GM19023 (cell line): Measurements from ENCODE around the gene PRTFDC1.
"Not testable (repeated sequence)": the region's sequence is repeated elsewhere in the genome, so short reads cannot be mapped to it uniquely, and the experiment has no call there.

ENCODE experiments used
- ATAC-seq: cut with Tn5 transposase; IDR thresholded peaks from one replicate; pipeline ENCODE4 v1.9.1; 2021; ENCODE audit warnings: mild to moderate bottlenecking, moderate library complexity; ENCODE audit not compliant: unreplicated experiment

Gene PRTFDC1

DNA sequence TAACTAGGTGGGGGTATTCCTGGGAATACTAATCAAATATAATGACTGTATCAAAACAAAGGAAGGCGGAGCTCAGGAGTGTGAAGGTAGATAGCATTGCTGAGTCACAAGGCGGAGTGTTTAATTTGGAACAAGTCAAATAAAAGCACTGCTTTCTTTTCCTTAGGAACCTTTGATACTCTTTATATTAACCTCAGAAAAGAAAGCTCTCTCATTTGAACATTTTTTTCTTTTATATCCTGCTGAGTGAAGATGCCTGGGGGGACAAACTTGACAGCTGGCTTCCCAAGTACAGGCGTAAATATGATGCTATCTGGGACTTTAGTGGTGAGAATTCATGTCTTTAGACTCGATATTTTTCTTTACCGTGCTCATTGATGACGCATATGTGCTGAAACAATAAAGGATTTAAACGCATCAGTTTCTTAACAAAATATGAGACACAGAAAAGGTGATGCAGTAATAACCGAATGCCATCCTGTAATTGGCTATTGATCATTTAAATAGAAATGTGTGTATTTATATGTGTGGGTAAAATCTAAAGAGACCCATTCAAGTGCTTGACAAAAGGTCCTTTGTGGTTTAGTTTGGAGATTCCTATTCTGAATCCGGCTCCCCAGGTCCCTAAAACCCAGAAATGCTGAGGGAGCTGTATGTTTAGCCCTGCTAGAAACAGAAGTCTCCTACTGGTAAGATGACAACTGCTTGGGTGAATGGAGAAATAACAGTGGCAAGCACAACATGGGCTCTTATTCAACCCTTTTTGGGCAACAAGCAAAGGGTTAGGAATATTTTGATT, 102.7 kb downstream of the PRTFDC1 start:
- ATAC-seq: no peak

DNA sequence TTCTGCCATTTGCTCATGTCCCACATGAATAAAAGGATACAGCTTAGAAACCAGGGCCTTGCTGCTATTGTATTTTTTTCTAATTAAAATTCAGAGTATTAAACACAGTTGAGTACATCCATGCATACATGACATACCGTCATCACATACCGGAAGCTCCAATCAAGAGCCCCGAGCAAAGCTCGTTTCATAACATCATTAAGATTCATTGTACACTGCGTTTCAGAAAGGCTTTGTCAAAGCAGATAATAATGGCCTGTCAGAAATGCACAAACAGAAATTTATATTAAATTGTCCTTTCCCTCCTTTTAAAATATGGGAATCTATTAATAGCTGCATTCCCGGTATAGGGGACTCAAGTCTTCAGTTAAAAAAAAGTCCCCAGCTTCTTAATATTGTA, 103.4 kb downstream of the PRTFDC1 start:
- no peak for ATAC-seq

DNA sequence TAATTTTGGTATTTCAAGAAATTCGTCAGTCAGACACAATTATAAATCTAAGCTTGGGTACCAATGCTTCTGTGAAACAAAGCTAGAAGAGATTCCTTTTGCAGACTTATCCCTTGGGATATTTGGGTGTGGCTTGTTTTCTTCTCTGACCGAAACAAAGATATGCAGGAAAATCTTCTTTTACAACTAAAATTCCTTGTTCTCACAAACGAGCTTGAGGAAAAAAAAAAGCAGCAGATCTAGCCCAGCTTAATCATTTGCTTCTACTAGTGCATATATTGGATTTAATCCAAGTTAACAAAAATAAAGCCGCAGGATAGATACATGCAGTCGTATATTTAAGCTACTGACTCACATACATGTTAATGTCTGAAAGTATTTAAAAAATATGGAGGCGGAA, 104.2 kb downstream of the PRTFDC1 start:
- no peak for ATAC-seq

DNA sequence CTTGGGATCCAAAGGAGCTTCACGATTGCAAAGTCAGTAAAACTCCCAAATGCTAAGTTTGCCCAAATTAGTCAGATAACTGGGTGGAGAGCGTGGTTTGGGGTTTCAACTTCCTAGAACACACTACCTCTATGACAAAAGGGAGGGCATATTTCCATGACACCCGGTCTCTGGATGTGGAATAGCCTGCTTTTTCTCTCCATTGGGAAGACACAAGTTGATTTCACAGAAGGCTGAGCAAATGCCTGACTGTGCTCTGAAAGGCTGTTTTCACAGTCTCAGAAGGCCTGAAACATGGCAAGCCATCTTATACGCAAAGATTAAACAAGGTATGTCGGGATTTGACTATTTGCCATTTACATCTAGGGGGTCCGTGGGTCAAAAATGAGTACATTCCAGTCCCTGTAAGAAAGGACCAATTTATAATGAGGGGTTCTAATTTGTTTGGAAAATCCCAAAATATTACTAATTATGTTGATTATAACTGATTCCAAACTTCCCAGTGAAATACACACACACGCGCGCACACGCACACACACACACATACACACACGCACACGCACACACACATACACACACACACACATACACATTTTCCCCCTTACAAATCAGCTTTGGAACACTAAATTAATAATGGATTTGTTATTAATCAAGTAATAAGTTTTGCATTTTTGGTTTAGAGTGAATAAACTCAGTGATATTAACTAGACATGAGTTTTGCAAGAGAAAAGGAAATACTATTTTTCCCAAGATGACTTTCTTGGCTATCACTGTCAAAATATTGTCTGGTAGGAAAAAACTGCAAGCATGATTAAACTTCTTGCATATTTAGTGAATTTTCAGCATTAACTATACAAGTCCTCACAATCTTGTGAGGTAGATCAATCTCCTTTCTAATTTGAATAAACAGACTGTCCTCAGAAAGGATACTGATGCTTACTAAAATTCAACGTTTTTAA, 105.0 kb downstream of the PRTFDC1 start:
- ATAC-seq: no peak

DNA sequence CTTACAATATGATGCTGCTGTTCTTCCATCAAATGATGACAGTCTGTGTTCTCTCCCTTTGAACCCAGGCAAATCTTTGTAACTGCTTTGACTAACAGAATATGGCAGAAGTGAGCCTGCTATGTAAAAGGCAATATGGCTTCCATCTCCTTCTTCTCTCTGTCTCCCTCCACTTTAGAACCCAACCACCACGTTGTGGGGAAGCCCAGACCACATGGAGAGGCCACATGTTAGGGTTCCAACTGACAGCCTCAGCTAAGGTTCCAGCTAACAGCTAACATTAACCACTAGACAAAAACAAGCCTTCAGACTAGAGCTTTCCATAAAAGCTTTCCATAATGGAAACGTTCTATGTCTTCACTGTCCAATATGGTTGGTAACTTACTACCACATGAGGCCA, 107.7 kb downstream of the PRTFDC1 start:
- ATAC-seq: no peak

DNA sequence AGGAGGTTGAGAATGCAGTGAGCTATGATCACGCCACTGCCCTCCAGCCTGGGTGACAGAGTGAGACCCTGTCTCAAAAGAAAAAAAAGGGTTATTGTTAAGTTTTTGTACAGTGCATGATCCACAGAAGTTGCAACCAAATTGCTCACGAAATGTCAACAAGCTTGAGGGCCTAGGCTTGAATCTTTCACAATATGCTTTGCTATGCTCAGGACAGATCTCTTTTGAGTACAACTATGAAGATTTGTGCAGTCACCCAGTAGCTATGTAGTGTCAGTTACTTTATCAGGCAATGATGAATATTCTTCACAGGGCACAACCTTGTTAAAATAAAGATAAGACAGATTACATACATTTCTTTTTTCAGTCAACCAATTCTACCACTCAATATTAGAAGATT, 109.2 kb downstream of the PRTFDC1 start:
- ATAC-seq: no peak

DNA sequence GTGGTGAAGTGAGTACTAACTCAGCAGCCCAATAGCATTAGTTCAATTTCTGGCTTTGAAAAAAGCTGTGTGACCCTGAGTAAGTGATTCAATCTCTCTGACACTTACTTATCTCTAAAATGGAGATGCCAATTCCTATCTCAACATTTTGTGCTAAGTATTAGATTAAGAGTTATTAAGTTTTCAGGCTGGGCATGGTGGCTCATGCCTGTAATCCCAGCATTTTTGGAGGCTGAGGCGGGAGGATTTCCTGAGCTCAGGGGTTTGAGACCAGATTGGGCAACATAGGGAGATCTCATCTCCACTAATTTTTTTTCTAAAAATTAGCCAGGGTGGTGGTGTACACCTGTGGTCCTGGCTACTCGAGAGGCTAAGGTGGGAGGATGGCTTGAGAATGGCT, 109.5 kb downstream of the PRTFDC1 start:
- ATAC-seq: no peak

DNA sequence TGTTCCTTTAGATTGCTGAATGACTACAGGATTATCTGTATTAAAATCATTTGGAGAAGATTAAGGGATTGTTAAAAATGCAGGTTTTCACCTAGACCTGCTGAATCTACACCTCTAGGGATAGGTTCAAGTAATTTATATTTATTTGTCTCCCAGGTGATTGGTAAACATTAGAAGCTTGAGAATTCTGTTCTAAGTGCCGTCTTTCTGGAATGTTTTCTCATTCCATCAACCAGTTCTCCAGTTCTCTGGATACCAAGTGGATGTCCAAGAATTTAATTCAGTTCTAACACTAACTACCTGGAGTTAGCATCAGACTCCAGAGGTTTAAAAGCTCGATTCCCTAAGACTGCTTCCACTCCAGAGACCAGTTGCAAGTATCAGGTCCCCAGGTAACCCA, 110.9 kb downstream of the PRTFDC1 start:
- ATAC-seq: no peak

DNA sequence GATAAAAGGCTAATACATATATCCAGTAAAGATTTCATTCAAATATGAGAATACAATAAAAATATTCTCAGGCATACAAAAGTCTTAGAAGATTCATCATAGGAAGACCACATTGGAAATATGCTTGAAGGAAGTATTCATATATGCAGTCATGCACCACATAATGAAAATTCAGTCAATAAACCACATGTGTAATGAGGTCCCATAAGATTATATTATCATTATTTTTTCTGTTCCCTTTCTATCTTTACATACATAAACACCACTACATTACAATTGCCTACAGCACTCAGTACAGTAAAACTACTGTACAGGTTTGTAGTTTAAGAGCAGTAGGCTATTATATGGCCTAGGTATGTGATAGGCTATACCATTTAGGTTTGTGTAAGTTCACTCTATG, 111.6 kb downstream of the PRTFDC1 start:
- ATAC-seq: no peak

DNA sequence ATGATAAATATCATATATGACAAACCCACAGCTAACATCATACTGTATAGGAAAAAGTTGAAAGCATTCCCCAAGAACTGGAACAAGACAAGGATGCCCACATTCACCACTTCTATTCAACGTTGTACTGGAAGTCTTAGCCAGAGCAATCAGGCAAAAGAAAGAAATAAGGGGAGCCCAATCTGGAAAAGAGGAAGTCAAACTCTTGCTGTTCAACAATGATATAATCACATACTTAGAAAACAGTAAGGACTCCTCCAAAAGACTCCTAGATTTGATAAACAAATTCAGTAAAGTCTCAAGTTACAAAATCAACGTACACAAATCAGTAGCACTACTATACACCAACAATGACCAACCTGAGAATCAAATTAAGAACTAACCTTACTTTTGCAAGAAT, 114.6 kb downstream of the PRTFDC1 start:
- ATAC-seq: not testable (repeated sequence)

DNA sequence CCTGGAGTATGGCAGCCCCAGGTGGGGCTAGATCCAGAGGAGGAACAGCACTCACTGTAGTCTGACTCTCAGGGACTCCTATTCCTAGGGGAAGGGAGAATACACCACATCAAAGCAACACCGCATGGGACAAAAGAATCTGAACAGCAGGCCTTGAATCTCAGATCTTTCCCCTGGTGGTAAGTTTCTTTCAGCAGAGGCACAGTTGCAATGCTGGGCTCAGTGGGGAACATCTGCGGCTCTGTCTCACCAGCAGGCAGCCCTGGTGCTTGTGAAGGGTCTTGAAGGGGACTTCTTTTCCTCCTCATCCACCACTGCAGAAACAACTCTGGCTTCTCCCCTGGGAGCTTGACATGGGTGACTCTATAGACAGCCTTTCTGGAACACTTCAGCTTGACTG, 117.5 kb downstream of the PRTFDC1 start:
- ATAC-seq: no peak

DNA sequence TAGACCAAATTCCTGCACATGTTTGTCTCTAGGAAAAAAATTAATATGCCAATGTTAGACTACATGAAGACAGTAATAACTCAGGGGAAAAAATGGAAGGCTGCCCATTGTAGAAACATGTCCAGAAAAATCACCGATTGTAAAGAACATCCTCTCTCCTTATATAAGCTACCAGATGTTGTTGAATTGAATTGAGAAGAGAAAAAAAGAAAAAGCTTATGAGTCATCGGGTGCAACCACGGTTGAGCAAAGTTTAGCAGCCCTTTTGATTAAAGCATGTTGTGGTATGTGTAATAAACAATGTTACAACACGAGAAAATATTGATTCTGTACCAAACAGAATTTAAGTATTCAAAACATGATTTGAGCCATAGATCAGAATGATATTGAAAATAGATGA, 126.4 kb downstream of the PRTFDC1 start:
- ATAC-seq: no peak

DNA sequence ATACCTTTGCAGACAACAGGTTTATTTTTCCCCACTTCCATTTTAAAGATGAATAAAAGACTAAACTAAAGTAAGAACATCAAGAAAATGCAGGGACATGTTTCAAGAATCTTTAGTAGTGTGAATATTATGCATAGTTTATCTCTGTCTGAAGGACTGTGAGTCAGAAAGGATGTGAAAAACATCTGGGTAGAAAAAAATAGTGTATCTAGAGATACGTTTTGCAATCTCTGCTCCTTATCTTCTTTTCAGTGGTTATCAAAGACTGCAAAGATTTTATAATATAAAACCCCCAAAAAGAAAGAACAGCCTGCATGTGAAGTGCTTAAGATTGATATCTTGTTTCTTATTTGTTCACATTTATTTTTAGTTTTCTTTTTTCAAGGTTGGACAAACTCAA, 126.9 kb downstream of the PRTFDC1 start:
- no peak for ATAC-seq

DNA sequence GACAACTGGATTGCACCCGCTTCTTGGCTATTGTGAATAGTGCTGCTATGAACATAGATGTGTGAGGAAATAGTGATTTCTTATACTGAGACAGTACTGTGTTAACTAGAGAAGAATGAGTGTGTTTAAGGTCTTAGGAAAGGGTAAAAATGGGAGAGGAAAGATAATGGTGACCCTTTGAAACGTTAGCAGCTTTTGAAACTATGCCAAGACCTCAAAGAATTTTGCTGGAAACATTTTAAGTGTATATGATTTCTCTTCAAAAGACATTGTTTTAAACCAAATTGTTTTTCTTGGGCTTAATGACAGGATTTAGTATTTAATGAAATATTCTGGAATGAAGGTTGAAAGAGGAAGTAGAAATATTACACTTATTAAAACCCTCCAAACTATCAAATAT, 127.9 kb downstream of the PRTFDC1 start:
- no peak for ATAC-seq

DNA sequence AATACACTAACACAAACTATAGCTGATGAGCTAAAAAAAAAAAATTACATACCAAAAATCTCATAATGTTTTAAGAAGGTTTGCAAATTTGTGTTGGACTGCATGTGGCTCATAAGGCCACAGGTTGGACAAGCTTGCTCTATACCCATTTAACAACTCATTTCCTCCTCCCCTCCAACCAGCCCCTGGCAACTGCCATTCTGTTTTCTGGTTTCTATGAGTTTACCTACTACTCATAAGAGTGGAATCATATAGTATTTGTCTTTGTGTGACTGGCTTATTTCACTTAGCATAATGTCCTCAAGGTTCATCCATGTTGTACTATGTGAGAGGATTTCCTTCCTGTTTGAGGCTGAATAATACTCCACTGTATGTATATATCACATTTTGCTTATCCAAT, 128.3 kb downstream of the PRTFDC1 start:
- ATAC-seq: no peak

DNA sequence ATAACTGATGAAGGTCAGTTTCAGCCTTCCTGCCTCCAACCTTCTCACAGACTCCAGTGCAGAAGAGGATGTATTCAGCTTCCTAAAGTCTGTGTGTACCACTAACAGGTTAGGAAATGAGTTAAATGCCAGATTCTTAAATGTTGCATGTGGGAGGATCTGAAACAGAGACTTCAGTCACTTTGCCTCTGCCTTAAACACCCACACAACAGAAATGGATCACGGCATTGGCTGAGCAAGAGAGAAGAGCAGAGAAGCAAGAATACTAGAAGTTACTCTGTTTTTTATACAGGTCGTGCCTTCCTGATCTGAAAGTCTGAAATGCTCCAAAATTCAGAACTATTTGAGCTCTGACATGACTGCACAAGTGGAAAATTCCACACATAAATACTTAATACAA, 129.8 kb downstream of the PRTFDC1 start:
- peak; percentile 80 for ATAC-seq

DNA sequence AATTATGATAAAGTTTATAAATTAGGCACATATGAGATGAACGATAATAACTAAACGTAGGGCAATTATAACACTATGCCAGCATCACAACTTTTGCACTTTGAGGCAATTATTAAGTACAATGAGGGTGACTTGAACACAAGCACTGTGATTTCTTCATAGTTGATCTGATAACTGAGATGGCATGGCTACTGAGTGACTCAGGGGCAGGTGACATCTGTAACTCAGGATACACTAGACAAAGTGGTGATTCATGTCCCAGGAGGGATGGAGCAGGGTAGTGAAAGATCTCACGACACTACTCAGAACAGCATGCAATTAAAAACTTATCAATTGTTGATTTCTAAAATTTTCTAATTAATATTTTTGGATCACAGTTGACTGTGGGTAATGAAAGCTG, 130.4 kb downstream of the PRTFDC1 start:
- no peak for ATAC-seq

DNA sequence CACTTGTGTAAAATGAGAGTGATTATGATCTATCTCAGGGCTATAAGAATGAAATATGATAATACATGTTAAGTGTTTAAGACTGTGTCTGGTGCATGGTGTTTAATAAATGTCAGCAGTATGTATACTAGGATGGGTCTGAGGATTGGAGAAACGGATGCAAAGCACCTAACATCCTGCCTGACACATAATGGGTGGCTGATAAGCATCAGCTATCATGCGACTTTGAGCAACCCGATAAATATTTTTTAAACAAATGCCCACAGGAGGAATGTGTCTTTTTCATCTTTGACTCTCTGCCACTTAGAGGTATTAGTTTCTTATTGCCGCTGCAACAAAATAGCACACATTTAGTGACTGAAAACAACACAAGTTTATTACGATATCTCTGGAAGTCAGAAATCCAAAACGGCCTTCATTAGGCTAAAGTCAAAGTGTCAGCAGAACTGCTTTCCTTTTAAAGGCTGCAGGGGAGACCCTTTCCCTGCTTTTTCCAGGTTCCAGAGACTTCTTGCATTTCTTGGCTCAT, 135.5 kb downstream of the PRTFDC1 start:
- ATAC-seq: no peak

DNA sequence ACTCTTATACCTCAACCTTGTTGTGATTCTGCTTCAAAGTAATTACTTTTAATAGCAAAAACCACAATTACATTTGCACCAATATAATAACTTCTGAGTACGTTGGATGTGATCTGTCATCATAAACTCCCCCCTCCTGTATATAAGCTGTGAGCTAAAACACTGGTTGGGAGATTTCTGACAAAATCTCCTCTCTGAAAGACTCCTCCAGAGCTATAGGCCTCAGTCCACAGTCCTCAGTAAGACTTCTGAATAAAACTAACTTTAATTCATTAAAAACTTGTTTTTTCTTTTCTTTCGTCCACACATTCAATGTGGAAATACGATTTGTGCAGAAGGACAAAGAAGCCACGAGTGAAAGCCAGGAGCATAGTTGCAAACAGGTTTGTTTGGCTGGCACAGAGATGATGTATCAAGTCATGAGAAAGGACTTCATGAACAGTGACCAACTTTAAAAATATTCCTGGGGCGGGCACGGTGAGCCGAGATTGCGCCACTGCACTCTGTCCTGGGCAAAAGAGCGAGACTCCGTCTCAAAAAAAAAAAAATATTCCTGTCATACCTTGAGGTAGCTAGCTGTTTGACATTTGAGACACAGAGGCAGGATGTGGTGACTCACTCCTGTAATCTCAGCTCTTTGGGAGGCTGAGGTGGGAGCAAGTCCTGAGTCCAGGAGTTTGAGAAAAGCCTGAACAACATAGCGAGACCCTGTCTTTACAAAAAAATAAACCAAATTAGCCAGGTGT, 137.7 kb downstream of the PRTFDC1 start:
- no peak for ATAC-seq

DNA sequence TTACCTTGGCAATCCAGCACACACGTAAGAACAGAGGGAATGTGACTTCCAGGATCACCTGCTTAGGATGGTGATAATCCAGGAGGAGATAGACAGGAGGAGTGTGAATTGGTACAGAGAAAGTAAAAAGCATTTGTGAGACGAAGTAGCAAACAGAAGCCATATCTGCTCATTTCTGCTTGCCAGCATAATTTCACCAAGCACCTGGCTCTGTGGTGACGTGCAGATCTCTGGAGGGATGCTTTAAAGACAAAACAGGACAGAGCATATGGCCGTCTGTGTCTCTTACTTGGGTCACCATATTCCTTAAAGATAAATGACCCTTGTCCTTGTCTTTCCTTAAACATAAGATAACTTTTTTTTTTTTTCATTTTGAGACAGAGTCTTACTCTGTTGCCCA, 138.6 kb downstream of the PRTFDC1 start:
- no peak for ATAC-seq

DNA sequence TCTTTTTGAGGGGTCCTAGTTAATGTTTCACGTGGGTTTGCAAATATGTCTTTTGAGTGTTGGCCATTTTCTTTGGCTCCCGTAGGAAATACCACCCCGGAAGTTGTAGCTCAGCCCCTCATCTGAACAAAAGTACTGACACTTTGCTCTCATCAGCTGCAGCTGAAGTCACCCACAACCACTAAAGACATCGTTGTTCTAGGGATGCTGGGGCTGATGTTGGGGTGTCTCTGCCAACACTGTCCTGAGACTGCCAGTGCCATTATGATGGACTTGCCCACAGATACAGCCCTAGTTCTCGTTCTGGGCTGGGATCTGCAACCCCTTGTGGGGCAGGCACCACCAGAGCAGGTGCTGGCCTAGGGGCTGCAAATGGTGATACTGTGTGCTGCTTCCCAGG, 146.1 kb downstream of the PRTFDC1 start:
- no peak for ATAC-seq
